Activated CD4-positive, alpha-beta T cell treated with anti-CD3 and anti-CD28 coated beads, Interleukin-2, amount 10 ng/mL, durations not matched to agents 7 days and 5 days (primary cell): Measurements from ENCODE around the gene NCOR2. TPM values are rescaled to one million over a fixed set of nuclear protein-coding genes. Genes with fewer than 3 reads are reported as not detected.

ENCODE experiments used
- CTCF ChIA-PET: fragments of 350-600 bp; sonication (Branson Sonifier 250); formaldehyde crosslinking; loops from one replicate; lab custom pipeline; 2021; ENCODE audit warnings: antibody characterized with exemption; lab: Charles Lee
- POLR2A ChIA-PET: fragments of 350-600 bp; sonication (Branson Sonifier 250); formaldehyde crosslinking; loops from one replicate; lab custom pipeline; 2021; ENCODE audit warnings: antibody characterized with exemption; lab: Charles Lee
- DNase-seq: peaks from one replicate; pipeline ENCODE4 v3.0.0-alpha.2; 2020
- H3K27ac Mint-ChIP-seq: one replicate; pipeline ENCODE4 v1.8.0; 2021; ENCODE audit warnings: mild to moderate bottlenecking, moderate library complexity, mixed read lengths
- H3K27me3 Mint-ChIP-seq: one replicate; pipeline ENCODE4 v1.8.0; 2021; ENCODE audit warnings: mixed read lengths
- H3K36me3 Mint-ChIP-seq: one replicate; pipeline ENCODE4 v1.8.0; 2021; ENCODE audit warnings: low read depth, mixed read lengths
- H3K4me1 Mint-ChIP-seq: one replicate; pipeline ENCODE4 v1.8.0; 2021; ENCODE audit warnings: mixed read lengths
- H3K4me3 Mint-ChIP-seq: one replicate; pipeline ENCODE4 v1.8.0; 2021; ENCODE audit warnings: mild to moderate bottlenecking, moderate library complexity, mixed read lengths
- H3K9me3 Mint-ChIP-seq: one replicate; pipeline ENCODE4 v1.8.0; 2021; ENCODE audit warnings: mixed read lengths
- total RNA-seq, 2 experiments: library from RNA; stranded (reverse); gene quantifications; one replicate each; pipeline ENCODE4 v1.2.3, GENCODE V29; 2021

Gene NCOR2
- total RNA-seq, 2 experiments from 2014 or later, result 96.4 to 102 TPM

- Mint-ChIP-seq H3K4me1 (peaks cover 66% of the 10 kb centered on the region), H3K27ac (peak overlapping the region; percentile 36), H3K4me3 (no peak overlapping the region), H3K9me3 (no peaks in the 10 kb centered on the region), H3K27me3 (no peaks in the 10 kb centered on the region), H3K36me3 (peaks cover 3% of the 10 kb centered on the region)
- ChIA-PET POLR2A (interaction anchor here (0.5 kb wide), 1 partner anchor 160 kb away, joined by 3 read pairs; no protein-coding TSS in a partner anchor), CTCF (interaction anchor here (1.9 kb wide), 1 partner anchor 16 kb away, joined by 4 read pairs; no protein-coding TSS in a partner anchor)
- no peak for DNase-seq
Observed at GRCh38 chr12:124549629-124550028, 17.8 kb downstream of the NCOR2 start.

- H3K4me1 Mint-ChIP-seq, result peaks cover 62% of the 10 kb centered on the region
- CTCF ChIA-PET, result no interaction called here
- POLR2A ChIA-PET, result interaction anchor here (0.6 kb wide), 1 partner anchor 248 kb away, joined by 6 read pairs; no protein-coding TSS in a partner anchor
- no peak for DNase-seq
- H3K27me3 Mint-ChIP-seq, result no peaks in the 10 kb centered on the region
- no peak overlapping the region for H3K4me3 Mint-ChIP-seq
- no peaks in the 10 kb centered on the region for H3K9me3 Mint-ChIP-seq
- peaks cover 3% of the 10 kb centered on the region for H3K36me3 Mint-ChIP-seq
- H3K27ac Mint-ChIP-seq, result no peak overlapping the region
Observed at GRCh38 chr12:124548854-124549378, 18.5 kb downstream of the NCOR2 start.

GRCh38 chr12:124547626-124548025 is 19.8 kb downstream of the NCOR2 start:
- Mint-ChIP-seq H3K27me3 (no peaks in the 10 kb centered on the region), H3K27ac (no peak overlapping the region), H3K36me3 (peaks cover 3% of the 10 kb centered on the region), H3K9me3 (no peaks in the 10 kb centered on the region), H3K4me1 (peaks cover 55% of the 10 kb centered on the region), H3K4me3 (no peak overlapping the region)
- CTCF ChIA-PET, result no interaction called here
- no peak for DNase-seq
- POLR2A ChIA-PET, result no interaction called here

- Mint-ChIP-seq H3K36me3 (peaks cover 3% of the 10 kb centered on the region), H3K9me3 (no peaks in the 10 kb centered on the region), H3K27me3 (no peaks in the 10 kb centered on the region), H3K27ac (peak overlapping the region; percentile 50), H3K4me3 (no peak overlapping the region), H3K4me1 (peaks cover 44% of the 10 kb centered on the region)
- CTCF ChIA-PET, result interaction anchor here (1.2 to 1.5 kb wide), 3 partner anchors 9 to 52 kb away, joined by 3 to 5 read pairs (median 3); no protein-coding TSS in a partner anchor
- POLR2A ChIA-PET, result no interaction called here
- DNase-seq, result peak; percentile 60
Observed at GRCh38 chr12:124545508-124546418, 21.6 kb downstream of the NCOR2 start.

- no peaks in the 10 kb centered on the region for H3K27me3 Mint-ChIP-seq
- DNase-seq, result no peak
- ChIA-PET CTCF (interaction anchor here (1.3 to 1.5 kb wide), 2 partner anchors 11 to 52 kb away, joined by 3 read pairs; no protein-coding TSS in a partner anchor), POLR2A (no interaction called here)
- H3K9me3 Mint-ChIP-seq, result no peaks in the 10 kb centered on the region
- H3K4me3 Mint-ChIP-seq, result no peak overlapping the region
- H3K27ac Mint-ChIP-seq, result peak overlapping the region; percentile 36
- H3K36me3 Mint-ChIP-seq, result peaks cover 3% of the 10 kb centered on the region
- H3K4me1 Mint-ChIP-seq, result peaks cover 36% of the 10 kb centered on the region
Observed at GRCh38 chr12:124544983-124545382, 22.4 kb downstream of the NCOR2 start.

- Mint-ChIP-seq H3K4me1 (peaks cover 36% of the 10 kb centered on the region), H3K4me3 (no peak overlapping the region), H3K27ac (no peak overlapping the region), H3K9me3 (no peaks in the 10 kb centered on the region), H3K36me3 (peaks cover 3% of the 10 kb centered on the region), H3K27me3 (no peaks in the 10 kb centered on the region)
- CTCF ChIA-PET, result interaction anchor here (1.5 kb wide), 1 partner anchor 51 kb away, joined by 3 read pairs; no protein-coding TSS in a partner anchor
- POLR2A ChIA-PET, result no interaction called here
- no peak for DNase-seq
Observed at GRCh38 chr12:124544311-124544970, 23.0 kb downstream of the NCOR2 start.

- H3K27me3 Mint-ChIP-seq, result no peaks in the 10 kb centered on the region
- peaks cover 36% of the 10 kb centered on the region for H3K4me1 Mint-ChIP-seq
- no peaks in the 10 kb centered on the region for H3K9me3 Mint-ChIP-seq
- no peak overlapping the region for H3K27ac Mint-ChIP-seq
- no peak overlapping the region for H3K4me3 Mint-ChIP-seq
- ChIA-PET POLR2A (no interaction called here), CTCF (interaction anchor here (1.5 kb wide), 1 partner anchor 50 kb away, joined by 3 read pairs; no protein-coding TSS in a partner anchor)
- DNase-seq, result no peak
- H3K36me3 Mint-ChIP-seq, result peaks cover 3% of the 10 kb centered on the region
Observed at GRCh38 chr12:124543590-124544310, 23.7 kb downstream of the NCOR2 start.

GRCh38 chr12:124543052-124543589 is 24.3 kb downstream of the NCOR2 start:
- DNase-seq, result peak; percentile 24
- H3K4me1 Mint-ChIP-seq, result peaks cover 40% of the 10 kb centered on the region
- no peaks in the 10 kb centered on the region for H3K27me3 Mint-ChIP-seq
- no peaks in the 10 kb centered on the region for H3K9me3 Mint-ChIP-seq
- no peak overlapping the region for H3K4me3 Mint-ChIP-seq
- H3K27ac Mint-ChIP-seq, result no peak overlapping the region
- peaks cover 3% of the 10 kb centered on the region for H3K36me3 Mint-ChIP-seq
- POLR2A ChIA-PET, result no interaction called here
- CTCF ChIA-PET, result no interaction called here

- CTCF ChIA-PET, result interaction anchor here (2.8 kb wide), 1 partner anchor 12 kb away, joined by 8 read pairs; no protein-coding TSS in a partner anchor
- POLR2A ChIA-PET, result no interaction called here
- Mint-ChIP-seq H3K4me3 (no peak overlapping the region), H3K9me3 (no peaks in the 10 kb centered on the region), H3K27me3 (no peaks in the 10 kb centered on the region), H3K36me3 (no peaks in the 10 kb centered on the region), H3K27ac (no peak overlapping the region), H3K4me1 (peaks cover 39% of the 10 kb centered on the region)
- DNase-seq, result no peak
Observed at GRCh38 chr12:124542021-124542949, 25.1 kb downstream of the NCOR2 start.

GRCh38 chr12:124541322-124541721 is 26.1 kb downstream of the NCOR2 start:
- Mint-ChIP-seq H3K4me1 (peaks cover 31% of the 10 kb centered on the region), H3K27me3 (no peaks in the 10 kb centered on the region), H3K27ac (no peak overlapping the region), H3K4me3 (no peak overlapping the region), H3K36me3 (no peaks in the 10 kb centered on the region), H3K9me3 (no peaks in the 10 kb centered on the region)
- DNase-seq, result no peak
- ChIA-PET CTCF (interaction anchor here (0.6 to 2.8 kb wide), 6 partner anchors 9 to 512 kb away, joined by 3 to 8 read pairs (median 4); no protein-coding TSS in a partner anchor), POLR2A (no interaction called here)
